GM12878 (cell line): ENCODE data around the gene COLQ. TPM values are rescaled to one million over a fixed set of nuclear protein-coding genes. Genes with fewer than 3 reads are reported as not detected.

Experiments used
- ATAC-seq: fragments of 200-7000 bp; cut with Tn5 transposase; 3 replicates; pipeline ENCODE4 v1.9.1; 2020; ENCODE audit warnings: mild to moderate bottlenecking, moderate library complexity
- BruUV-seq: library from RNA; stranded (reverse); fragments of 400-500 nt; replicated peaks from 2 replicates; lab custom pipeline; 2021; lab: Mats Ljungman, UMichigan
- CTCF ChIA-PET: fragments of 300-600 bp; sonication (Branson Sonifier 250); formaldehyde crosslinking; extraction: SDS; loops from one replicate; lab custom pipeline; 2021; ENCODE audit warnings: inconsistent platforms; lab: Yijun Ruan, JAX
- POLR2A ChIA-PET: fragments of 350-600 bp; formaldehyde crosslinking; extraction: SDS; loops from one replicate; lab custom pipeline; 2021; ENCODE audit warnings: inconsistent platforms; lab: Charles Lee
- RAD21 ChIA-PET: fragments of 300-600 bp; sonication (Branson Sonifier 250); formaldehyde crosslinking; loops from one replicate; lab custom pipeline; 2023; ENCODE audit warnings: antibody characterized with exemption; ENCODE audit not compliant: unreplicated experiment; lab: Charles Lee
- SMC1A ChIA-PET: fragments of 300-600 bp; sonication (Branson Sonifier 250); formaldehyde crosslinking; loops from one replicate; lab custom pipeline; 2023; ENCODE audit not compliant: unreplicated experiment, uncharacterized antibody; lab: Charles Lee
- DNase-seq: peaks from one replicate; pipeline ENCODE4 v3.0.0-alpha.2; 2011; ENCODE audit warnings: low read depth, low spot score
- FAIRE-seq: peaks from 3 replicates; lab custom pipeline; 2011; peaks lifted over from hg19 to GRCh38; lab: Jason Lieb, UNC
- H2AFZ ChIP-seq: 2 replicates; pipeline ENCODE4 v1.6.0; 2011; ENCODE audit warnings: low read depth, low read length, control low read depth; ENCODE audit not compliant: control insufficient read depth
- H3K27ac ChIP-seq: 2 replicates; pipeline ENCODE4 v1.5.1; 2011; ENCODE audit warnings: control low read depth; ENCODE audit not compliant: control insufficient read depth, insufficient read depth
- H3K27me3 ChIP-seq, 2 experiments: replicated peaks in 1 of 2; 2 replicates each; pipeline versions ENCODE4 v1.6.0 to v1.6.1; 2011; ENCODE audit warnings: low read length in 1 of 2; ENCODE audit not compliant: control insufficient read depth in 2 of 2, insufficient read depth in 2 of 2
- H3K36me3 ChIP-seq, 2 experiments: 2 replicates each; pipeline ENCODE4 v1.5.1; 2011; ENCODE audit warnings: low read length in 1 of 2; ENCODE audit not compliant: control insufficient read depth in 2 of 2, insufficient read depth in 2 of 2
- H3K4me1 ChIP-seq: 2 replicates; pipeline ENCODE4 v1.6.1; 2011; ENCODE audit warnings: mild to moderate bottlenecking, low read length, moderate library complexity, mixed read lengths; ENCODE audit not compliant: control insufficient read depth, insufficient read depth
- H3K4me2 ChIP-seq: 2 replicates; pipeline ENCODE4 v1.6.0; 2011; ENCODE audit warnings: control low read depth; ENCODE audit not compliant: control insufficient read depth, insufficient read depth
- H3K4me3 ChIP-seq: fragments of 200-600 bp; sonication (generic); 2 replicates; pipeline ENCODE4 v1.5.1; 2016
- H3K79me2 ChIP-seq: 2 replicates; pipeline ENCODE4 v1.6.0; 2011; ENCODE audit warnings: low read length; ENCODE audit not compliant: control insufficient read depth, insufficient read depth
- H3K9ac ChIP-seq: 2 replicates; pipeline ENCODE4 v1.8.0; 2011; ENCODE audit warnings: low read length, control low read depth, mixed read lengths; ENCODE audit not compliant: control insufficient read depth, insufficient read depth
- H3K9me3 ChIP-seq: replicated peaks from 3 replicates; pipeline ENCODE4 v1.5.1; 2011; ENCODE audit warnings: mild to moderate bottlenecking, low read length; ENCODE audit not compliant: control insufficient read depth, insufficient read depth
- H4K20me1 ChIP-seq: 2 replicates; pipeline ENCODE4 v1.6.0; 2011; ENCODE audit not compliant: control insufficient read depth, insufficient read depth
- EP300 ChIP-seq, 2 experiments: fragments of 150-350 bp in 1 of 2; IDR thresholded peaks; 2 replicates each; pipeline ENCODE4 v1.6.1; 2011 to 2012; ENCODE audit warnings: low read depth in 2 of 2, low read length in 2 of 2, borderline replicate concordance in 1 of 2, improper control_type of control experiment in 1 of 2, inconsistent platforms in 1 of 2; ENCODE audit not compliant: control insufficient read depth in 1 of 2
- NFIC ChIP-seq: IDR thresholded peaks from 2 replicates; pipeline ENCODE4 v1.6.1; 2012; ENCODE audit warnings: low read depth, mild to moderate bottlenecking, inconsistent platforms, low read length, moderate library complexity
- SPI1 ChIP-seq: IDR thresholded peaks from 2 replicates; pipeline ENCODE4 v1.6.1; 2011; ENCODE audit warnings: low read depth, mild to moderate bottlenecking, low read length, moderate library complexity, borderline replicate concordance; ENCODE audit not compliant: insufficient read depth
- SUZ12 ChIP-seq: fragments of 200-600 bp; sonication (generic); IDR thresholded peaks from one replicate; pipeline ENCODE4 v1.6.1; 2018; ENCODE audit warnings: antibody characterized with exemption, mild to moderate bottlenecking; ENCODE audit not compliant: unreplicated experiment
- TAF1 ChIP-seq: IDR thresholded peaks from 2 replicates; pipeline ENCODE4 v1.6.1; 2011; ENCODE audit warnings: mild to moderate bottlenecking, low read depth, low read length, borderline replicate concordance
- TCF12 ChIP-seq: IDR thresholded peaks from 2 replicates; pipeline ENCODE4 v1.6.1; 2011; ENCODE audit warnings: low read depth, mild to moderate bottlenecking, low read length
- ZNF24 ChIP-seq: fragments of 450-650 bp; IDR thresholded peaks from 2 replicates; pipeline ENCODE4 v1.6.1; 2017; ENCODE audit warnings: antibody characterized with exemption, mild to moderate bottlenecking
- WGBS: methylation state at CpG from one replicate; pipeline ENCODE4 v1.1.6; 2016; ENCODE audit warnings: low lambda C conversion rate; ENCODE audit not compliant: insufficient replicate concordance, insufficient coverage; ENCODE audit errors: missing lambda C conversion rate; 5-methylcytosine and 5-hydroxymethylcytosine counted together
- in situ Hi-C: fragments of 300-500 bp; cut with MboI; formaldehyde crosslinking; loops from 9 replicates; pipeline ENCODE4 v1.14.3; 2018; ENCODE audit warnings: mixed read lengths
- intact Hi-C: fragments of 100-400 bp; cut with micrococcal nuclease; formaldehyde crosslinking; loops from one replicate; pipeline ENCODE4 v1.14.2; 2022; ENCODE audit not compliant: unreplicated experiment
- polyA plus RNA-seq, 11 experiments: library from polyadenylated mRNA; depleted of rRNA in 4 of 11; unstranded in 6 of 11; stranded (reverse) in 5 of 11; fragments of >200 nt; fragmentation: Nextera tagmentation in 4 of 11; fragmentation: Illumina TruSeq in 1 of 11; extraction: Ambion mirVana in 4 of 11; extraction: Trizol in 1 of 11; gene quantifications; 1 replicate in 1 of 11; 2 replicates in 10 of 11; pipeline versions ENCODE4 v1.2.1 to v1.2.3, GENCODE V29; 2011 to 2016; ENCODE audit warnings: inconsistent platforms in 2 of 11, missing spikeins in 2 of 11, low read depth in 1 of 11
- total RNA-seq, 4 experiments: library from RNA; depleted of rRNA in 3 of 4; stranded (reverse); fragments of >200 nt in 3 of 4; fragmentation: Illumina TruSeq in 1 of 4; extraction: Trizol in 1 of 4; gene quantifications; 2 replicates each; pipeline versions ENCODE4 v1.2.1 to v1.2.3, GENCODE V29; 2013 to 2021
- TF ChIP-seq, protein P1 (sequence below): fragments of 450-650 bp; IDR thresholded peaks from 2 replicates; pipeline ENCODE4 v1.6.1; 2017; ENCODE audit warnings: mild to moderate bottlenecking
- TF ChIP-seq, protein P2 (sequence below): IDR thresholded peaks from 2 replicates; pipeline ENCODE4 v1.6.1; 2012; ENCODE audit warnings: improper control_type of control experiment, low read depth, low read length; ENCODE audit not compliant: insufficient replicate concordance
- TF ChIP-seq, protein P3 (sequence below): fragments of 450-650 bp; IDR thresholded peaks from 2 replicates; pipeline ENCODE4 v1.6.1; 2017; ENCODE audit warnings: mild to moderate bottlenecking, moderate library complexity

COLQ gene
- total and polyA plus RNA-seq, 10 of the 15 experiments (the other 5 are each of a cell fraction or from before 2014, with no cell fraction given): 0.13 to 2.7 (median 0.70) TPM

GRCh38 chr3:15519096-15519495, 2.4 kb downstream of the COLQ start:
- Histone ChIP-seq H3K4me1 (no peaks in the 10 kb centered on the region), H3K36me3 (no peaks in the 10 kb centered on the region), H4K20me1 (no peaks in the 10 kb centered on the region), H2AFZ (no peak overlapping the region), H3K79me2 (no peaks in the 10 kb centered on the region), H3K27me3 (no peaks in the 10 kb centered on the region), H3K27ac (no peak overlapping the region), H3K9ac (no peak overlapping the region), H3K4me3 (no peak overlapping the region), H3K4me2 (no peak overlapping the region), H3K9me3 (no peaks in the 10 kb centered on the region)
- FAIRE-seq (no peak), DNase-seq (no peak), ATAC-seq (no peak)
- SMC1A ChIA-PET: interaction anchor here (1.1 to 3.1 kb wide), 4 partner anchors 37 to 143 kb away, joined by 3 to 11 read pairs (median 3); no protein-coding TSS in a partner anchor
- RAD21 ChIA-PET: interaction anchor here (1.6 kb wide), 1 partner anchor 89 kb away, joined by 4 read pairs; no protein-coding TSS in a partner anchor
- CTCF ChIA-PET: interaction anchor here (0.7 to 2.3 kb wide), 5 partner anchors 9 to 39 kb away, joined by 3 to 11 read pairs (median 5); no protein-coding TSS in a partner anchor
- intact Hi-C loops: no loop called here
- BruUV-seq: no TSS peak
- POLR2A ChIA-PET: interaction anchor here (1.1 kb wide), 1 partner anchor 9 kb away, joined by 3 read pairs; no protein-coding TSS in a partner anchor
- TF ChIP-seq TAF1: no peak
- TF ChIP-seq NFIC: no peak
- TF ChIP-seq, protein P1, sequence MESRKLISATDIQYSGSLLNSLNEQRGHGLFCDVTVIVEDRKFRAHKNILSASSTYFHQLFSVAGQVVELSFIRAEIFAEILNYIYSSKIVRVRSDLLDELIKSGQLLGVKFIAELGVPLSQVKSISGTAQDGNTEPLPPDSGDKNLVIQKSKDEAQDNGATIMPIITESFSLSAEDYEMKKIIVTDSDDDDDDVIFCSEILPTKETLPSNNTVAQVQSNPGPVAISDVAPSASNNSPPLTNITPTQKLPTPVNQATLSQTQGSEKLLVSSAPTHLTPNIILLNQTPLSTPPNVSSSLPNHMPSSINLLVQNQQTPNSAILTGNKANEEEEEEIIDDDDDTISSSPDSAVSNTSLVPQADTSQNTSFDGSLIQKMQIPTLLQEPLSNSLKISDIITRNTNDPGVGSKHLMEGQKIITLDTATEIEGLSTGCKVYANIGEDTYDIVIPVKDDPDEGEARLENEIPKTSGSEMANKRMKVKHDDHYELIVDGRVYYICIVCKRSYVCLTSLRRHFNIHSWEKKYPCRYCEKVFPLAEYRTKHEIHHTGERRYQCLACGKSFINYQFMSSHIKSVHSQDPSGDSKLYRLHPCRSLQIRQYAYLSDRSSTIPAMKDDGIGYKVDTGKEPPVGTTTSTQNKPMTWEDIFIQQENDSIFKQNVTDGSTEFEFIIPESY: no peak
- TF ChIP-seq EP300 (IDR thresholded peaks at IDR 0.05; ENCODE audit: borderline replicate concordance in 1 of 2, control insufficient read depth in 1 of 2, low read depth in 2 of 2, low read length in 2 of 2): no peak
- TF ChIP-seq SUZ12: no peak
- TF ChIP-seq, protein P2, sequence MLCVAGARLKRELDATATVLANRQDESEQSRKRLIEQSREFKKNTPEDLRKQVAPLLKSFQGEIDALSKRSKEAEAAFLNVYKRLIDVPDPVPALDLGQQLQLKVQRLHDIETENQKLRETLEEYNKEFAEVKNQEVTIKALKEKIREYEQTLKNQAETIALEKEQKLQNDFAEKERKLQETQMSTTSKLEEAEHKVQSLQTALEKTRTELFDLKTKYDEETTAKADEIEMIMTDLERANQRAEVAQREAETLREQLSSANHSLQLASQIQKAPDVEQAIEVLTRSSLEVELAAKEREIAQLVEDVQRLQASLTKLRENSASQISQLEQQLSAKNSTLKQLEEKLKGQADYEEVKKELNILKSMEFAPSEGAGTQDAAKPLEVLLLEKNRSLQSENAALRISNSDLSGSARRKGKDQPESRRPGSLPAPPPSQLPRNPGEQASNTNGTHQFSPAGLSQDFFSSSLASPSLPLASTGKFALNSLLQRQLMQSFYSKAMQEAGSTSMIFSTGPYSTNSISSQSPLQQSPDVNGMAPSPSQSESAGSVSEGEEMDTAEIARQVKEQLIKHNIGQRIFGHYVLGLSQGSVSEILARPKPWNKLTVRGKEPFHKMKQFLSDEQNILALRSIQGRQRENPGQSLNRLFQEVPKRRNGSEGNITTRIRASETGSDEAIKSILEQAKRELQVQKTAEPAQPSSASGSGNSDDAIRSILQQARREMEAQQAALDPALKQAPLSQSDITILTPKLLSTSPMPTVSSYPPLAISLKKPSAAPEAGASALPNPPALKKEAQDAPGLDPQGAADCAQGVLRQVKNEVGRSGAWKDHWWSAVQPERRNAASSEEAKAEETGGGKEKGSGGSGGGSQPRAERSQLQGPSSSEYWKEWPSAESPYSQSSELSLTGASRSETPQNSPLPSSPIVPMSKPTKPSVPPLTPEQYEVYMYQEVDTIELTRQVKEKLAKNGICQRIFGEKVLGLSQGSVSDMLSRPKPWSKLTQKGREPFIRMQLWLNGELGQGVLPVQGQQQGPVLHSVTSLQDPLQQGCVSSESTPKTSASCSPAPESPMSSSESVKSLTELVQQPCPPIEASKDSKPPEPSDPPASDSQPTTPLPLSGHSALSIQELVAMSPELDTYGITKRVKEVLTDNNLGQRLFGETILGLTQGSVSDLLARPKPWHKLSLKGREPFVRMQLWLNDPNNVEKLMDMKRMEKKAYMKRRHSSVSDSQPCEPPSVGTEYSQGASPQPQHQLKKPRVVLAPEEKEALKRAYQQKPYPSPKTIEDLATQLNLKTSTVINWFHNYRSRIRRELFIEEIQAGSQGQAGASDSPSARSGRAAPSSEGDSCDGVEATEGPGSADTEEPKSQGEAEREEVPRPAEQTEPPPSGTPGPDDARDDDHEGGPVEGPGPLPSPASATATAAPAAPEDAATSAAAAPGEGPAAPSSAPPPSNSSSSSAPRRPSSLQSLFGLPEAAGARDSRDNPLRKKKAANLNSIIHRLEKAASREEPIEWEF: no peak
- TF ChIP-seq, protein P3, sequence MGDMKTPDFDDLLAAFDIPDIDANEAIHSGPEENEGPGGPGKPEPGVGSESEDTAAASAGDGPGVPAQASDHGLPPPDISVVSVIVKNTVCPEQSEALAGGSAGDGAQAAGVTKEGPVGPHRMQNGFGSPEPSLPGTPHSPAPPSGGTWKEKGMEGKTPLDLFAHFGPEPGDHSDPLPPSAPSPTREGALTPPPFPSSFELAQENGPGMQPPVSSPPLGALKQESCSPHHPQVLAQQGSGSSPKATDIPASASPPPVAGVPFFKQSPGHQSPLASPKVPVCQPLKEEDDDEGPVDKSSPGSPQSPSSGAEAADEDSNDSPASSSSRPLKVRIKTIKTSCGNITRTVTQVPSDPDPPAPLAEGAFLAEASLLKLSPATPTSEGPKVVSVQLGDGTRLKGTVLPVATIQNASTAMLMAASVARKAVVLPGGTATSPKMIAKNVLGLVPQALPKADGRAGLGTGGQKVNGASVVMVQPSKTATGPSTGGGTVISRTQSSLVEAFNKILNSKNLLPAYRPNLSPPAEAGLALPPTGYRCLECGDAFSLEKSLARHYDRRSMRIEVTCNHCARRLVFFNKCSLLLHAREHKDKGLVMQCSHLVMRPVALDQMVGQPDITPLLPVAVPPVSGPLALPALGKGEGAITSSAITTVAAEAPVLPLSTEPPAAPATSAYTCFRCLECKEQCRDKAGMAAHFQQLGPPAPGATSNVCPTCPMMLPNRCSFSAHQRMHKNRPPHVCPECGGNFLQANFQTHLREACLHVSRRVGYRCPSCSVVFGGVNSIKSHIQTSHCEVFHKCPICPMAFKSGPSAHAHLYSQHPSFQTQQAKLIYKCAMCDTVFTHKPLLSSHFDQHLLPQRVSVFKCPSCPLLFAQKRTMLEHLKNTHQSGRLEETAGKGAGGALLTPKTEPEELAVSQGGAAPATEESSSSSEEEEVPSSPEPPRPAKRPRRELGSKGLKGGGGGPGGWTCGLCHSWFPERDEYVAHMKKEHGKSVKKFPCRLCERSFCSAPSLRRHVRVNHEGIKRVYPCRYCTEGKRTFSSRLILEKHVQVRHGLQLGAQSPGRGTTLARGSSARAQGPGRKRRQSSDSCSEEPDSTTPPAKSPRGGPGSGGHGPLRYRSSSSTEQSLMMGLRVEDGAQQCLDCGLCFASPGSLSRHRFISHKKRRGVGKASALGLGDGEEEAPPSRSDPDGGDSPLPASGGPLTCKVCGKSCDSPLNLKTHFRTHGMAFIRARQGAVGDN: no peak
- TF ChIP-seq SPI1: no peak
- TF ChIP-seq TCF12: no peak
- no peak for TF ChIP-seq ZNF24
- TF ChIP-seq, all 136 proteins: peak for 0
- WGBS: 100% methylated on average over 3 of the region's 4 CpGs
- in situ Hi-C loops: no loop called here
